Kidney capillary endothelial cell (primary cell): ENCODE measurements around the gene ARHGEF17.

Experiments used
- DNase-seq: peaks from one replicate; pipeline ENCODE4 v3.0.0-alpha.2; 2018; ENCODE audit warnings: low spot score

ARHGEF17 gene

GRCh38 chr11:73355109-73355508 lies 47.0 kb downstream of the ARHGEF17 start:
- DNase-seq, result no peak

GRCh38 chr11:73356979-73357860 lies 49.1 kb downstream of the ARHGEF17 start:
- no peak for DNase-seq

- DNase-seq, result no peak
Observed at GRCh38 chr11:73358071-73358470, 50.0 kb downstream of the ARHGEF17 start.

GRCh38 chr11:73359341-73359740 lies 51.3 kb downstream of the ARHGEF17 start:
- DNase-seq, result no peak

GRCh38 chr11:73359930-73360742 lies 52.1 kb downstream of the ARHGEF17 start:
- DNase-seq, result no peak

GRCh38 chr11:73360743-73361369 lies 52.8 kb downstream of the ARHGEF17 start:
- DNase-seq, result no peak

GRCh38 chr11:73361953-73362776 lies 54.1 kb downstream of the ARHGEF17 start:
- no peak for DNase-seq

- DNase-seq, result no peak
Observed at GRCh38 chr11:73363147-73363546, 55.1 kb downstream of the ARHGEF17 start.

- DNase-seq, result no peak
Observed at GRCh38 chr11:73365352-73366264, 57.5 kb downstream of the ARHGEF17 start.

- DNase-seq, result peak; percentile 46
Observed at GRCh38 chr11:73366265-73366610, 58.2 kb downstream of the ARHGEF17 start.

- DNase-seq, result peak; percentile 51
Observed at GRCh38 chr11:73366953-73367352, 58.9 kb downstream of the ARHGEF17 start.

GRCh38 chr11:73367482-73368024 lies 59.5 kb downstream of the ARHGEF17 start:
- DNase-seq, result no peak

- DNase-seq, result no peak
Observed at GRCh38 chr11:73372375-73372993, 64.4 kb downstream of the ARHGEF17 start.

GRCh38 chr11:73374151-73374550 lies 66.1 kb downstream of the ARHGEF17 start:
- no peak for DNase-seq

- DNase-seq, result no peak
Observed at GRCh38 chr11:73375830-73376159, 67.7 kb downstream of the ARHGEF17 start.

GRCh38 chr11:73376160-73376802 lies 68.2 kb downstream of the ARHGEF17 start, which contains the start of gene RELT:
RELT (plus strand) TSS chr11:73376399; CDS start chr11:73389137, 12,738 bp downstream.
- DNase-seq, result peak; percentile 92

- DNase-seq, result peak; percentile 83
Observed at GRCh38 chr11:73376803-73377629, 68.9 kb downstream of the ARHGEF17 start.

GRCh38 chr11:73379189-73379880 lies 71.3 kb downstream of the ARHGEF17 start:
- DNase-seq, result no peak
